HCEC 1CT (cell line): ENCODE data around the gene NIPBL.
"Not testable (repeated sequence)": the region's sequence is repeated elsewhere in the genome, so short reads cannot be mapped to it uniquely, and the experiment has no call there.

ENCODE experiments used
- DNase-seq: peaks from one replicate; pipeline ENCODE4 v3.0.0-alpha.2; 2017

NIPBL gene

GRCh38 chr5:36876299-36876964 is at the start of gene NIPBL:
NIPBL (plus strand) TSS chr5:36876769; CDS start chr5:36953697, 76,928 bp downstream.
- DNase-seq, result peak; percentile 97

- no peak for DNase-seq
Measured at GRCh38 chr5:36832274-36832673, 44.3 kb upstream of the NIPBL start.

GRCh38 chr5:36836831-36837230 is 39.7 kb upstream of the NIPBL start:
- DNase-seq, result no peak

DNA sequence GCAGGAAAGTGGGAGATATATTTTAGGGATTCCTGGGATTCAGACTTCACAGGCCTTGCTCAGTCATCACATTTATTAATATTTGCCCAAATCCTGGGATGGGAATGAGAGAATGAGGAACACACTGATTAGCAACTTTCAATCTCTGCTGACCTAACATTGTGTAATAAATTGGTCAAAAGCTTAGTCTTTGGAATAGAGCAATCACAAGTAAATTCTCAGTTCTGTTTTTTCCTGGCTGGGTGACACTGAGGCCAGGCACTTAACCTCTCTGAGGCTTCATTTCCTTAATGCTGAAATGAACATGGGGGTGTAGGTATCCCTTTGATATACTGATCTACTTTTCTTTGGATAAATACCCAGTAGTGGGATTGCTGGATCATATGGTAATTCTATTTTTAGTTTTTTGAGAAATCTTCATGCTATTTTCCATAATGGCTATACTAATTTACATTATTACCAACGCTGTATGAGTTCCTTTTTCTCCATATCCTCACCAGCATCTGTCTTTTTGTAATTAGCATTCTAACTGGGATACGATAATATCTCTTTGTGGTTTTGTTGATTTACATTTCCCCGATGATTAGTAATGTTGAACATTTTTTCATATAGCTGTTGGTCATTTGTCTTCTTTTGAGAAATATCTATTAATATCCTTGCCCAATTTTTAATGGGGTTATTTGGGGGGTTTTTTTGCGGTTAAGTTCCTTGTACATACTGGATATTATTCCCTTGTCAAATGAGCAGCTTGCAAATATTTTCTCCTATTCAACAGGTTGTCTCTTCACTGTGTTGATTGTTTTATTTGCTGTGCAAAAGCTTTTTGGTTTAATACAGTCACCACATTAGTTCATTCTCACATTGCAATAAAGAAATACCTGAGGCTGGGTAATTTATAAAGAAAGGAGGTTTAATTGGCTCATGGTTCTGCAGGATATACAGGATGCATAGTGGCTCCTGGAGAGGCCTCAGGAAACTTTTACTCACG is 36.8 kb upstream of the NIPBL start:
- DNase-seq, result no peak

GRCh38 chr5:36841677-36842076 is 34.9 kb upstream of the NIPBL start:
- DNase-seq, result no peak

- no peak for DNase-seq
Measured at GRCh38 chr5:36842087-36842486, 34.5 kb upstream of the NIPBL start.

DNA sequence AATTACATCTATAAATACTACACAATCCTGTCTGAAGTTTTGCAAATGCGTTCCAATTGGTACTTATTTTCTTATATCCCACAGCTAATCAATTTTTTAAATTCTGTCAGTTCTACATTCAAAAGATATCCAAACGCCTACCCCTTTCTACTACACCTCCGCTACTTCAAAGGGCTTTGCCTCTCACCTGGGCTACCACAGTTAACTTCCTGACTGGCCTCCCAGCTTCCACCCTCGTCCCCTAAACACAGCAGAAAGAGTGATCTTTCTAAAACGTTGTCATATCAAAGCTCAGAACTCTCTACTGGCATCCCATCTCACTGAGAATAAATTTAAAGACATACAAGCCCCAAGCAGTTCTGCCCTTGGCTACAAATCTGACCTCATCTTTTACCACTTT is 32.3 kb upstream of the NIPBL start:
- no peak for DNase-seq

DNA sequence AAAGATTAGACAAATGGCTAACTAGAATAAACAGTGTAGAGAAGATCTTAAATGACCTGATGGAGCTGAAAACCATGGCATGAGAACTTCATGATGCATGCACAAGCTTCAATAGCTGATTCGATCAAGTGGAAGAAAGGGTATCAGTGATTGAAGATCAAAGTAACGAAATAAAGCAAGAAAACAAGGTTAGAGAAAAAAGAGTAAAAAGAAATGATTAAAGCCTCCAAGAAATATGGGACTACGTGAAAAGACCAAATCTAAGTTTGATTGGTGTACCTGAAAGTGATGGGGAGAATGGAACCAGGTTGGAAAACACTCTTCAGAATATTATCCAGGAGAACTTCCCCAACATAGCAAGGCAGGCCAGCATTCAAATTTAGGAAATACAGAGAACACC is 28.0 kb upstream of the NIPBL start:
- DNase-seq, result not testable (repeated sequence)

DNA sequence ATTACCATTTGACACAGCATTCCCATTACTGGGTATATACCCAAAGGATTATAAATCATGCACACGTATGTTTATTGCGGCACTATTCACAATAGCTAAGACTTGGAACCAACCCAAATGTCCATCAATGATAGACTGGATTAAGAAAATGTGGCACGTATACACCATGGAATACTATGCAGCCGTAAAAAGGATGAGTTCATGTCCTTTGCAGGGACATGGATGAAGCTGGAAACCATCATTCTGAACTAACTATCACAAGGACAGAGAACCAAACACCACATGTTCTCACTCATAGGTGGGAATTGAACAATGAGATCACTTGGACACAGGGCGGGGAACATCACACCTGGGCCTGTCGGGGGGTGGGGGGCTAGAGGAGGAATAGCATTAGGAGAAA is 23.7 kb upstream of the NIPBL start:
- DNase-seq, result not testable (repeated sequence)

DNA sequence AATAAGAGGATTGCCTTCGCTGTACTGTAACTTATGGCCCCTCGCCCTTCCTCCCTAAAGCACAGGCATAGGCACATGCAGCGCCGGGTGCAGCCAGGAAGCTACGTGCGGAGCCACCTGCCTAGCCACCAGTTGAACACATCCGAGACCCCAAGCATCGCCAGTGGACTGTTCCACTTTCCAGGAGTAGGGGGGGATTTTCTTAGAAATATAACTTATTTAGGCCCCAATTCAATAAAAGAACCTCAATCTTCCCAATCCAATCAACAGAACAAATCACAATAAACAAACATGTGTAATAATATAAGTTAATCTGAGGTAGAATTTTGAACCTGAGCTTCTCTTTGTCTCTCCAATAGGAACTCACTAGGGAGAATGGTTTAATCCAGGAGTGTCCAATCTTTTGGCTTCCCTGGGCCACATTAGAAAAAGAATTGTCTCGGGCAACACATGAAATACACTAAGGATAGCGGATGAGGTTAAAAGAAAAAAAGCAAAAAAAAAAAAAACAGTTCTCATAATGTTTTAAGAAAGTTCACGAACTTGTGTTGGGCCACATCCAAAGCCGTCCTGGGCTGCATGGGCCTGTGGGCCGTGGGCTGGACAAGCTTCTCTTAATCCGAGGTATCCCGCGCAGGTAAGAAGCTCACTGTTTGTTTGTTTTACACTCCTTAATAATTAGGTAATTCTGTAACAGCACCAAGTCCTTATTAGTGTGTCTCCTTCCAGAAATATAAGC is 22.0 kb upstream of the NIPBL start:
- DNase-seq, result no peak

DNA sequence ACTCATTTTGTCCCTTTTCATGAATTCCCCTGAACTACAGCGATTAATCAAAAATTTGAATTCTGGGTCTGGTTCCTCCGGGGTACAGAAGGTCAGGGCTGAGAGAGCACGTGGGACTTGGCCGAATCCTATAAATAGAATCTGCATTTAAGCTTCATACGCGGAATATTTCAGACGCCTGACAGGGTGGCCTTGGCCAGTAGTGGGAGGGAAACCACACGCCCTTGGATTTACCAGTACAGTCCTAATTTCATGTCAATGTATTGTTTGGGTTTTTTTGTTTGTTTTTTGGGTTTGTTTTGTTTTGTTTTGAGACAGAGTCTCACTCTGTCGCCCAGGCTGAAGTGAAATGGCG is 21.5 kb upstream of the NIPBL start:
- DNase-seq, result no peak

DNA sequence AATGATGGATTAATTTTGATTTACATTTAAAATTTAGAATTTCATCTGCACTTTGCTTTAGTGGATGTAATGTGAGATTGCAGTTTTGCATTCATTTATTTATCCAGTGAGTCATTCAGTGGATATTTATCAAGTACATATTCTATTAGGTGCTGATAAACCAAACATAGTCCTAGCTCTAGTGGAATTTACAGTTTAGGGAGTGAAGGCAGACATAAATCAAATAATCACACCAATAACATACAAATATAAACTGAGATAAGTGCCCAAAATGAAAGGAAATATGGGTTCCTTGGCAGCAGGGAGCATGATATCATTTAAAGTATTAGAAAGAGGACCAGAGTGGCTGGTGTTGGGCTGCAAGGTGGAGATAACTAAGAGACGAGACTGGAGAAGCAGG is 14.7 kb upstream of the NIPBL start:
- peak; percentile 5 for DNase-seq

DNA sequence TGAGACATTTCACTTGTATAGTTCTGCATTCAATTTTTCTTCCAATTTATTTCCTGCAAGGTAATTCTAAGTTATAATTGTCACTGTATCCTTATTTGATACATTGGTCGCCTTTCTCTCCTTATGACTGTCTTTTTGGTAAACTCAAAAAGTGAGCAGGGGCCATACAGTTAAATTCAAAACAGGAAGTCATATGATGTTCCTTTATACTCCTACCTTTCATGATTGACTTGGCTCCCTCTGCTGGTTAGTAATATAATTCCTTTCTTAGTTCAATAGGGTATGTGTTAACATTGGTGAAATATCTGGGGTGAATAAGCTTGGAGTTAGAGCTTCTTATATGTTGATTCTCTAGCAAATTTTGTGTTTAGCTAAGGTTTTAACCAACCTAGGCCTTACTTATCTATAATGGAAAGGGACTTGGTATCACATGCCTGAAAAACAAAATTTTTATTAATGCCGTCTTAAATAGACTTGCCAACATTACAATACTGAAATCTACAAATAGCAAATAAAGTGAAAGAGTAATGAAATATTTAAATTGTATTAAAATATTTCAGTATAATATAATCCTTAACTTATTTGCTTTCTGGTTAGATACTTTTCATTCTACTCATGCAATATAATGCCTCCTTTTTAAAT is 6.0 kb upstream of the NIPBL start:
- peak; percentile 72 for DNase-seq

DNA sequence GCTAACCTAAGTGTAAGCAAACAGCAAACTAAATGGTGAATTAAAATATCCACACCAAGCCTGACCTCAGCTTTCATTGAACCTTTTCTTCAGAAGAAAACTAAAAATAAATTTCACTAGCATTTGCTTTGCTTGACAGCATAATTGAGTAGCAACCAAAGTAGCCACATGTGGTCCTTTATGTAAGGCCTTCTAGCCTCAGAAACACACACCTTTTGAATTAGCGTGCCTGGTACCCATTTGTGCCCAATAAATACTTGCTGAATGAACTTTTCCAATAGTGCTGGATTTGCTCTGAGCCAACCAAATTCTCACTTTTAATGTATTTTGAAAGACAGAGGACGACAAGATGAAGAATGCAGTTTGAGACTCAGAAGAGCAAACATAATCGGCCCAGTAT is 2.1 kb upstream of the NIPBL start:
- DNase-seq, result no peak

GRCh38 chr5:36875051-36875789 is 1.3 kb upstream of the NIPBL start:
- peak; percentile 36 for DNase-seq

DNA sequence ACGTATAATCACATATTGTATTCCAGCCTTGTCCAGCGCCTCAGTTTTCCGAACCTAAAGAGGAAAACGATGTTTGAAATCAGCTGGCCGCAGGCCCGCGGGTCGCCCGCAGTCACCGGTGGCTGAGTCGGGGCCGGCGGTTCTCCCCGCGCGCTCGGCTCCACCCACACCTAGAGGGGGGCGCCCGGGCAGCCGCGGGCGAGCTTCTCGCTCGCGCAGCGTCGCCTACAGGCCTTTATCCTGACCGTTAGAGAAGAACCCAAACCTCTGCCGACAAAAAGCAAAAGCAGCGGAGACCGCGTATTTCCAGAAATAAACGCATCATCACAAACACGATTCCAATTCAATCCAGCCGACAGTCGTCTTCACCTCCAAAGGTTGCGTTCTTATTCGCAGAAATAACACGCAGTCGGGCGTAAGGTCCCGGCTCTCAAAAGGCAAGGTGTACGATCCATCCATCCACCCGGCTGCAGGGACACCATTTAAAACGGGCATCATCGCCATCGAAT is 725 bp upstream of the NIPBL start:
- peak; percentile 85 for DNase-seq

- peak; percentile 61 for DNase-seq
Measured at GRCh38 chr5:36876965-36877666, 547 bp downstream of the NIPBL start.

DNA sequence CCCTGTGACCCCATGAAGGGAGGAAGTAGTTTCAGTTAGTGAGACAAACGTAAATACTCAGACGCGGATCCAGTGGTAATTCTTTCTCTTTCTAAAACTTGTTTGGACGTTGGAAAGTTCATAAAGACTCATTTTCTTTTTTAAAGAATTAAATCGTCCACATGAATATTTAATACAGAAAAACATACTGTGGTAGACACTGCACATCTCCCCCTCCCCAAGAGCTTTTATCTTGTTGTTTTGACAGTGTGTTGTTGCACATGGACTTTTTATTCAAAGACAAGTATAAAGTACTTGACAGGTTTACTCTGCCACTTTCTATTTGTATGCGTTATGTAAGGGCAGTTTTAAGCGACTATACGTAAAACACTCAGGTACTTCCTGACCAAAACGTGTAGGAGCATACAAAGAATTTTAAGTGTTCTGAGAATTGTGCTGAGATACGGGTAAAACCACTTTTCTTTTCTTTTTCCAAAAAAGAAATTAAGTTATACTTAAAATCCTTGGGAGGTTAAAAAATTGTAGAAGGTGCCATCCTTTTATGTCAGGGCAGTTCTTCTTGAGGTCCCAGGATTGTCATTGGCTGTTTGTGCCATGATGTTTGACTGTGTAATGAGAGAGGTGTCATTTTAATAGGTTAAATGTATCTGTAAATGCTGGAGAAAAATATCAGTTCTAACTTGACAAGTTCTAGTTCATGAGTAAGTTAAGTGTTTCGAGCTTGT is 1.3 kb downstream of the NIPBL start:
- DNase-seq, result peak; percentile 30

- DNase-seq, result peak; percentile 52
Measured at GRCh38 chr5:36878392-36879082, 2.0 kb downstream of the NIPBL start.
